MM.1S (cell line): ENCODE data around the gene ACOXL.

Experiments
- DNase-seq: peaks from one replicate; pipeline ENCODE4 v3.0.0-alpha.2; 2015
- H2AFZ ChIP-seq: fragments of 300-600 bp; sonication (generic); 2 replicates; pipeline ENCODE4 v1.6.0; 2016; ENCODE audit warnings: antibody characterized with exemption, low read length
- H3F3A ChIP-seq: fragments of 300-600 bp; sonication (generic); 2 replicates; pipeline ENCODE4 v1.6.1; 2016; ENCODE audit warnings: mild to moderate bottlenecking, antibody characterized with exemption, low read length, moderate library complexity, mixed read lengths; ENCODE audit not compliant: insufficient read depth
- H3K27ac ChIP-seq: fragments of 300-600 bp; sonication (generic); 2 replicates; pipeline ENCODE4 v1.5.1; 2016; ENCODE audit warnings: mild to moderate bottlenecking, low read length
- H3K27me3 ChIP-seq: fragments of 300-600 bp; sonication (generic); replicated peaks from 2 replicates; pipeline ENCODE4 v1.6.0; 2016; ENCODE audit warnings: low read length; ENCODE audit not compliant: insufficient read depth
- H3K36me3 ChIP-seq: fragments of 300-600 bp; sonication (generic); replicated peaks from 2 replicates; pipeline ENCODE4 v1.6.1; 2016; ENCODE audit warnings: mild to moderate bottlenecking, low read length, mixed read lengths; ENCODE audit not compliant: insufficient read depth
- H3K4me1 ChIP-seq: fragments of 300-600 bp; sonication (generic); 2 replicates; pipeline ENCODE4 v1.6.1; 2016; ENCODE audit warnings: low read length, mixed read lengths
- H3K4me2 ChIP-seq: fragments of 300-600 bp; sonication (generic); 2 replicates; pipeline ENCODE4 v1.6.0; 2016; ENCODE audit warnings: low read depth, low read length
- H3K4me3 ChIP-seq: fragments of 300-600 bp; sonication (generic); 2 replicates; pipeline ENCODE4 v1.5.1; 2016; ENCODE audit warnings: low read length, mixed read lengths
- H3K79me2 ChIP-seq: fragments of 300-600 bp; sonication (generic); 2 replicates; pipeline ENCODE4 v1.6.1; 2016; ENCODE audit warnings: mixed run types, low read length, mixed read lengths
- H3K9ac ChIP-seq: fragments of 300-600 bp; sonication (generic); 2 replicates; pipeline ENCODE4 v1.6.1; 2016; ENCODE audit warnings: low read length, mixed read lengths
- H3K9me2 ChIP-seq: fragments of 300-600 bp; sonication (generic); replicated peaks from 2 replicates; pipeline ENCODE4 v1.6.1; 2016; ENCODE audit warnings: mild to moderate bottlenecking, low read length, mixed read lengths; ENCODE audit not compliant: insufficient read depth
- H3K9me3 ChIP-seq: fragments of 300-600 bp; sonication (generic); replicated peaks from 2 replicates; pipeline ENCODE4 v1.6.1; 2016; ENCODE audit warnings: mild to moderate bottlenecking, low read length, mixed read lengths; ENCODE audit not compliant: insufficient read depth
- H4K20me1 ChIP-seq: fragments of 300-600 bp; sonication (generic); 2 replicates; pipeline ENCODE4 v1.6.1; 2016; ENCODE audit warnings: mild to moderate bottlenecking, low read length, moderate library complexity, mixed read lengths; ENCODE audit not compliant: insufficient read depth
- EZH2 ChIP-seq: fragments of 300-600 bp; sonication (generic); optimal IDR thresholded peaks from 2 replicates; pipeline ENCODE3; 2017; ENCODE audit warnings: low read depth, mild to moderate bottlenecking, antibody characterized with exemption, low read length, mixed read lengths
- EZH2phosphoT487 ChIP-seq: fragments of 300-600 bp; sonication (generic); IDR thresholded peaks from 2 replicates; pipeline ENCODE4 v1.6.1; 2018; ENCODE audit warnings: antibody characterized with exemption, low read length
- TF ChIP-seq, protein P1 (sequence below): fragments of 300-600 bp; sonication (generic); IDR thresholded peaks from 2 replicates; pipeline ENCODE4 v1.5.1; 2016; ENCODE audit warnings: antibody characterized with exemption, low read length, mixed read lengths

Gene ACOXL

DNA sequence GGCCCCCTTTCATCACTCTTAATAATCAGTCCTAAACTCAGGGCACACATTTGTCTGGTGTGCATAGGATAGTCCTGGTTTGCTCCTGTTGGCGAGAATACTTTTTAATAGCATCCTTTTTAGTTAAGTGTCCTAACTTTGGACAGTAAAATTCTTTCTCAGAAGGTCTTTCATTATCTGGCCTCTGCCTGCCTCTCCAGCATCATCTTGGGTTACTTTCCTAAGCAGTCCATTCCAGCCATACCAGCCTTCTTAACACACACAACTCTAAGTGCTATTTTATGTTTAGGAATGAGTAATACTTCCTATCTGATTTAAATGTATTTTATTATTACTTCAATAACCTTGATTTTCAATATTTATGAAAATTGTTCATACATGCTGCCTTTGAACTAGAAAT lies 151.0 kb downstream of the ACOXL start:
- no peak for TF ChIP-seq EZH2
- Histone ChIP-seq H3K4me3 (no peak overlapping the region), H3K27me3 (no peaks in the 10 kb centered on the region), H4K20me1 (no peaks in the 10 kb centered on the region), H3K9me3 (no peaks in the 10 kb centered on the region), H3K36me3 (no peaks in the 10 kb centered on the region), H3K79me2 (no peaks in the 10 kb centered on the region), H3K9ac (no peak overlapping the region), H3K27ac (no peak overlapping the region), H3F3A (no peaks in the 10 kb centered on the region), H2AFZ (no peak overlapping the region), H3K4me2 (no peak overlapping the region), H3K4me1 (0 out of 2 replicates have a peak, but pooled peaks cover 3% of the 10 kb centered on the region), H3K9me2 (no peaks in the 10 kb centered on the region)
- DNase-seq: no peak

DNA sequence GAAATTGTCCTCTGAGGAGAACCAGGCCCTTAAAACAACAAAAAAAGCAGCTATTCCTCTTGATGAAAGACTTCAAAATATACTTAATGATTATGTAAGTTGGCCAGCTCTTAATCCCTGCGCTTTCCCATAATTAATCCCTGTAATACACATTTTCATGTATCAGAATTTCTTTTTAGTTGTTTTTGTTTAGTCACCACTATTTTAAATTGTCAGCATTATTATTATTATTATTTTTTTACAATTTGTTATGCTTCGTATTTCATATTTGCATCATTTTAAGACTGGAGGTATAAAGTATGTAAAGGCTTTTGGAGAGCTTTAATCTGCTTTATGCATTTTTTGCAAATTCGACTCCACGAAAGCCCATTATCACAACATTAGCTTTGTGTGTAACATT lies 152.9 kb downstream of the ACOXL start:
- H3K27me3 ChIP-seq: no peaks in the 10 kb centered on the region
- DNase-seq: no peak
- H3K4me3 ChIP-seq: no peak overlapping the region

DNA sequence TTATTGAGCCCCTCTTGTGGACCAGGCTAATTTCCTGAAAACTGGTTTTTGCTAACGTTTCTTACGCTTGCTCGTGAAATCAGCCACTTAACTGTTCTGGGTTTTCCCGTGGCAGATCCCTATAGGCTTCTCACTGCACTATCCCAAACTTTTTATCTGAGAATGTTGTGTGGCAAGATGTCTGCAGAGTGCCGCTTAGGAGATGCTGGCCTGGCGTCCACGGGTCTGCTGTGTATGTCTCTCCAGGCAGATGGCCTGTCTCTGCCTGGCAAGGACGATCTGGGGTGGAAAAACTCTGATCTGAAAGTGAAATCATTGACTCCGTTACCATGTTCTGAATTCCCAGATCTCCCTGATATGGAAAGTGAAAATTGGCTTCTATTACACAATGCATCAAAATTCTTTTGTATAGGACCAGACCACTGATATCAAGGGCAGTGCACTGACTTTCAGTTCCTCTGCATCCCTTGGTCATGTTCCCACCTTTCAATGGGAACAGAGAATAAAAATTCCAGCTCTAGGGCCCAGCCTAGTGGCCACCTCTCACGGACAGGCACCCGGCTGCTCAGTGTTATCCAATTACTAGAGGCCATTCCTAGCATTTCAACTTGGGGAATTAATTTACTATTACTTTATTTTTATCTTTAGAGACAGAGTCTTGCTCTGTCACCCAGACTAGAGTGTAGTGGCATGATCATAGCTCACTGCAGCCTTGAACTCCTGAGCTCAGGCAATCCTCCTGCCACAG lies 154.6 kb downstream of the ACOXL start:
- Histone ChIP-seq H4K20me1 (no peaks in the 10 kb centered on the region), H3K9me3 (no peaks in the 10 kb centered on the region), H3F3A (no peaks in the 10 kb centered on the region), H3K4me2 (no peak overlapping the region), H3K4me1 (no peaks in the 10 kb centered on the region), H3K79me2 (no peaks in the 10 kb centered on the region), H3K4me3 (no peak overlapping the region), H3K27me3 (no peaks in the 10 kb centered on the region), H3K36me3 (no peaks in the 10 kb centered on the region), H3K27ac (no peak overlapping the region), H3K9ac (no peak overlapping the region), H2AFZ (no peak overlapping the region), H3K9me2 (no peaks in the 10 kb centered on the region)
- DNase-seq: no peak
- TF ChIP-seq EZH2phosphoT487 (no peak), EZH2 (no peak)
- TF ChIP-seq, protein P1, sequence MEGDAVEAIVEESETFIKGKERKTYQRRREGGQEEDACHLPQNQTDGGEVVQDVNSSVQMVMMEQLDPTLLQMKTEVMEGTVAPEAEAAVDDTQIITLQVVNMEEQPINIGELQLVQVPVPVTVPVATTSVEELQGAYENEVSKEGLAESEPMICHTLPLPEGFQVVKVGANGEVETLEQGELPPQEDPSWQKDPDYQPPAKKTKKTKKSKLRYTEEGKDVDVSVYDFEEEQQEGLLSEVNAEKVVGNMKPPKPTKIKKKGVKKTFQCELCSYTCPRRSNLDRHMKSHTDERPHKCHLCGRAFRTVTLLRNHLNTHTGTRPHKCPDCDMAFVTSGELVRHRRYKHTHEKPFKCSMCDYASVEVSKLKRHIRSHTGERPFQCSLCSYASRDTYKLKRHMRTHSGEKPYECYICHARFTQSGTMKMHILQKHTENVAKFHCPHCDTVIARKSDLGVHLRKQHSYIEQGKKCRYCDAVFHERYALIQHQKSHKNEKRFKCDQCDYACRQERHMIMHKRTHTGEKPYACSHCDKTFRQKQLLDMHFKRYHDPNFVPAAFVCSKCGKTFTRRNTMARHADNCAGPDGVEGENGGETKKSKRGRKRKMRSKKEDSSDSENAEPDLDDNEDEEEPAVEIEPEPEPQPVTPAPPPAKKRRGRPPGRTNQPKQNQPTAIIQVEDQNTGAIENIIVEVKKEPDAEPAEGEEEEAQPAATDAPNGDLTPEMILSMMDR: no peak

More for the DNA sequence above, 152.9 kb downstream of the ACOXL start:
- no peak overlapping the region for H3K4me2 ChIP-seq
- H4K20me1 ChIP-seq: no peaks in the 10 kb centered on the region
- no peaks in the 10 kb centered on the region for H3K36me3 ChIP-seq
- no peak overlapping the region for H2AFZ ChIP-seq
- no peak for TF ChIP-seq EZH2
- no peak for TF ChIP-seq EZH2phosphoT487
- TF ChIP-seq, protein P1: no peak
- no peaks in the 10 kb centered on the region for H3K9me3 ChIP-seq
- H3K27ac ChIP-seq: no peak overlapping the region
- H3K9me2 ChIP-seq: no peaks in the 10 kb centered on the region
- no peak overlapping the region for H3K9ac ChIP-seq
- H3K79me2 ChIP-seq: no peaks in the 10 kb centered on the region
- H3K4me1 ChIP-seq: 0 out of 2 replicates have a peak, but pooled peaks cover 3% of the 10 kb centered on the region
- no peaks in the 10 kb centered on the region for H3F3A ChIP-seq

- Histone ChIP-seq H2AFZ (no peak overlapping the region), H3K4me1 (no peaks in the 10 kb centered on the region), H3K27me3 (no peaks in the 10 kb centered on the region), H3K36me3 (no peaks in the 10 kb centered on the region), H3F3A (no peaks in the 10 kb centered on the region), H3K9me2 (no peaks in the 10 kb centered on the region), H4K20me1 (no peaks in the 10 kb centered on the region), H3K4me2 (no peak overlapping the region), H3K9me3 (no peaks in the 10 kb centered on the region), H3K79me2 (no peaks in the 10 kb centered on the region), H3K9ac (no peak overlapping the region), H3K4me3 (no peak overlapping the region), H3K27ac (no peak overlapping the region)
- no peak for DNase-seq
- no peak for TF ChIP-seq EZH2phosphoT487
- TF ChIP-seq, protein P1: no peak
- TF ChIP-seq EZH2: no peak
These were observed 156.0 kb downstream of the ACOXL start for GRCh38 chr2:110888411-110888810.
